GM12878 (cell line): ENCODE measurements around the gene KIDINS220. TPM values are rescaled to one million over a fixed set of nuclear protein-coding genes. Genes with fewer than 3 reads are reported as not detected.

Experiments
- ATAC-seq: fragments of 200-7000 bp; cut with Tn5 transposase; 3 replicates; pipeline ENCODE4 v1.9.1; 2020; ENCODE audit warnings: mild to moderate bottlenecking, moderate library complexity
- BruUV-seq: library from RNA; stranded (reverse); fragments of 400-500 nt; replicated peaks from 2 replicates; lab custom pipeline; 2021; lab: Mats Ljungman, UMichigan
- CTCF ChIA-PET: fragments of 300-600 bp; sonication (Branson Sonifier 250); formaldehyde crosslinking; extraction: SDS; loops from one replicate; lab custom pipeline; 2021; ENCODE audit warnings: inconsistent platforms; lab: Yijun Ruan, JAX
- POLR2A ChIA-PET: fragments of 350-600 bp; formaldehyde crosslinking; extraction: SDS; loops from one replicate; lab custom pipeline; 2021; ENCODE audit warnings: inconsistent platforms; lab: Charles Lee
- RAD21 ChIA-PET: fragments of 300-600 bp; sonication (Branson Sonifier 250); formaldehyde crosslinking; loops from one replicate; lab custom pipeline; 2023; ENCODE audit warnings: antibody characterized with exemption; ENCODE audit not compliant: unreplicated experiment; lab: Charles Lee
- SMC1A ChIA-PET: fragments of 300-600 bp; sonication (Branson Sonifier 250); formaldehyde crosslinking; loops from one replicate; lab custom pipeline; 2023; ENCODE audit not compliant: unreplicated experiment, uncharacterized antibody; lab: Charles Lee
- DNase-seq: peaks from one replicate; pipeline ENCODE4 v3.0.0-alpha.2; 2011; ENCODE audit warnings: low read depth, low spot score
- FAIRE-seq: peaks from 3 replicates; lab custom pipeline; 2011; peaks lifted over from hg19 to GRCh38; lab: Jason Lieb, UNC
- H2AFZ ChIP-seq: 2 replicates; pipeline ENCODE4 v1.6.0; 2011; ENCODE audit warnings: low read depth, low read length, control low read depth; ENCODE audit not compliant: control insufficient read depth
- H3K27ac ChIP-seq: 2 replicates; pipeline ENCODE4 v1.5.1; 2011; ENCODE audit warnings: control low read depth; ENCODE audit not compliant: control insufficient read depth, insufficient read depth
- H3K27me3 ChIP-seq, 2 experiments: replicated peaks in 1 of 2; 2 replicates each; pipeline versions ENCODE4 v1.6.0 to v1.6.1; 2011; ENCODE audit warnings: low read length in 1 of 2; ENCODE audit not compliant: control insufficient read depth in 2 of 2, insufficient read depth in 2 of 2
- H3K36me3 ChIP-seq, 2 experiments: 2 replicates each; pipeline ENCODE4 v1.5.1; 2011; ENCODE audit warnings: low read length in 1 of 2; ENCODE audit not compliant: control insufficient read depth in 2 of 2, insufficient read depth in 2 of 2
- H3K4me1 ChIP-seq: 2 replicates; pipeline ENCODE4 v1.6.1; 2011; ENCODE audit warnings: mild to moderate bottlenecking, low read length, moderate library complexity, mixed read lengths; ENCODE audit not compliant: control insufficient read depth, insufficient read depth
- H3K4me2 ChIP-seq: 2 replicates; pipeline ENCODE4 v1.6.0; 2011; ENCODE audit warnings: control low read depth; ENCODE audit not compliant: control insufficient read depth, insufficient read depth
- H3K4me3 ChIP-seq: fragments of 200-600 bp; sonication (generic); 2 replicates; pipeline ENCODE4 v1.5.1; 2016
- H3K79me2 ChIP-seq: 2 replicates; pipeline ENCODE4 v1.6.0; 2011; ENCODE audit warnings: low read length; ENCODE audit not compliant: control insufficient read depth, insufficient read depth
- H3K9ac ChIP-seq: 2 replicates; pipeline ENCODE4 v1.8.0; 2011; ENCODE audit warnings: low read length, control low read depth, mixed read lengths; ENCODE audit not compliant: control insufficient read depth, insufficient read depth
- H3K9me3 ChIP-seq: replicated peaks from 3 replicates; pipeline ENCODE4 v1.5.1; 2011; ENCODE audit warnings: mild to moderate bottlenecking, low read length; ENCODE audit not compliant: control insufficient read depth, insufficient read depth
- H4K20me1 ChIP-seq: 2 replicates; pipeline ENCODE4 v1.6.0; 2011; ENCODE audit not compliant: control insufficient read depth, insufficient read depth
- IKZF2 ChIP-seq, 2 experiments: fragments of 450-650 bp; IDR thresholded peaks; 2 replicates each; pipeline ENCODE4 v1.6.1; 2017; ENCODE audit warnings: mild to moderate bottlenecking in 2 of 2, moderate library complexity in 2 of 2
- NR2C2 ChIP-seq: IDR thresholded peaks from 2 replicates; pipeline ENCODE4 v1.6.1; 2011; ENCODE audit warnings: borderline replicate concordance, low read depth; ENCODE audit not compliant: control insufficient read depth, insufficient read length
- SMAD1 ChIP-seq: fragments of 450-650 bp; IDR thresholded peaks from 2 replicates; pipeline ENCODE4 v1.6.1; 2018; ENCODE audit warnings: mild to moderate bottlenecking, low read depth; ENCODE audit not compliant: partially characterized antibody
- WGBS: methylation state at CpG from one replicate; pipeline ENCODE4 v1.1.6; 2016; ENCODE audit warnings: low lambda C conversion rate; ENCODE audit not compliant: insufficient replicate concordance, insufficient coverage; ENCODE audit errors: missing lambda C conversion rate; 5-methylcytosine and 5-hydroxymethylcytosine counted together
- in situ Hi-C: fragments of 300-500 bp; cut with MboI; formaldehyde crosslinking; loops from 9 replicates; pipeline ENCODE4 v1.14.3; 2018; ENCODE audit warnings: mixed read lengths
- intact Hi-C: fragments of 100-400 bp; cut with micrococcal nuclease; formaldehyde crosslinking; loops from one replicate; pipeline ENCODE4 v1.14.2; 2022; ENCODE audit not compliant: unreplicated experiment
- polyA plus RNA-seq, 11 experiments: library from polyadenylated mRNA; depleted of rRNA in 4 of 11; unstranded in 6 of 11; stranded (reverse) in 5 of 11; fragments of >200 nt; fragmentation: Nextera tagmentation in 4 of 11; fragmentation: Illumina TruSeq in 1 of 11; extraction: Ambion mirVana in 4 of 11; extraction: Trizol in 1 of 11; gene quantifications; 1 replicate in 1 of 11; 2 replicates in 10 of 11; pipeline versions ENCODE4 v1.2.1 to v1.2.3, GENCODE V29; 2011 to 2016; ENCODE audit warnings: inconsistent platforms in 2 of 11, missing spikeins in 2 of 11, low read depth in 1 of 11
- total RNA-seq, 4 experiments: library from RNA; depleted of rRNA in 3 of 4; stranded (reverse); fragments of >200 nt in 3 of 4; fragmentation: Illumina TruSeq in 1 of 4; extraction: Trizol in 1 of 4; gene quantifications; 2 replicates each; pipeline versions ENCODE4 v1.2.1 to v1.2.3, GENCODE V29; 2013 to 2021
- TF ChIP-seq, protein P1 (sequence below): fragments of 450-650 bp; IDR thresholded peaks from 2 replicates; pipeline ENCODE4 v1.6.1; 2016; ENCODE audit warnings: mild to moderate bottlenecking, moderate library complexity, borderline replicate concordance

Gene KIDINS220
- total and polyA plus RNA-seq, 10 of the 15 experiments (the other 5 are each of a cell fraction or from before 2014, with no cell fraction given) = 6.0 to 31.2 (median 16.0) TPM

DNA sequence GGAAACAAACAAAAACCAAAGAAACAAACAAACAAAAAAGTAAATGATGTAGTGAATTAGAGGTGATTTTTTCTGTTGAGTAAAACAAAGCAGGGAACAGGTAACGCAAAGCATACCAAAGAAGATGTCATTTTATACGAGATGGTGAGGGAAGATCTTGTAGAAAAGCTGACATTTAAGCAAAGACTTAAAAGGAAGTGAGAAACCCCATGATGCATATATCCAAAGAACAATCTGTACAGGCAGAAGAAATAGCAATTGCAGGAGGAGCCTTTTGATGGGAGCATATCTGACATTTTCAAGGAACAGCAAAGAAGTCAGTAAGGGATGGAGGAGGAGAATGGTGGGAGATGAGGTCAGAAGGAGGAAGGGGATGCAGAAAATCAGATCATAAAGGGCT lies 63.0 kb downstream of the KIDINS220 start:
- in situ Hi-C loops = no loop called here

More for the DNA sequence above, 63.0 kb downstream of the KIDINS220 start:
- TF ChIP-seq NR2C2 = no peak
- TF ChIP-seq IKZF2 (IDR thresholded peaks at IDR 0.05) = no peak
- TF ChIP-seq, protein P1, sequence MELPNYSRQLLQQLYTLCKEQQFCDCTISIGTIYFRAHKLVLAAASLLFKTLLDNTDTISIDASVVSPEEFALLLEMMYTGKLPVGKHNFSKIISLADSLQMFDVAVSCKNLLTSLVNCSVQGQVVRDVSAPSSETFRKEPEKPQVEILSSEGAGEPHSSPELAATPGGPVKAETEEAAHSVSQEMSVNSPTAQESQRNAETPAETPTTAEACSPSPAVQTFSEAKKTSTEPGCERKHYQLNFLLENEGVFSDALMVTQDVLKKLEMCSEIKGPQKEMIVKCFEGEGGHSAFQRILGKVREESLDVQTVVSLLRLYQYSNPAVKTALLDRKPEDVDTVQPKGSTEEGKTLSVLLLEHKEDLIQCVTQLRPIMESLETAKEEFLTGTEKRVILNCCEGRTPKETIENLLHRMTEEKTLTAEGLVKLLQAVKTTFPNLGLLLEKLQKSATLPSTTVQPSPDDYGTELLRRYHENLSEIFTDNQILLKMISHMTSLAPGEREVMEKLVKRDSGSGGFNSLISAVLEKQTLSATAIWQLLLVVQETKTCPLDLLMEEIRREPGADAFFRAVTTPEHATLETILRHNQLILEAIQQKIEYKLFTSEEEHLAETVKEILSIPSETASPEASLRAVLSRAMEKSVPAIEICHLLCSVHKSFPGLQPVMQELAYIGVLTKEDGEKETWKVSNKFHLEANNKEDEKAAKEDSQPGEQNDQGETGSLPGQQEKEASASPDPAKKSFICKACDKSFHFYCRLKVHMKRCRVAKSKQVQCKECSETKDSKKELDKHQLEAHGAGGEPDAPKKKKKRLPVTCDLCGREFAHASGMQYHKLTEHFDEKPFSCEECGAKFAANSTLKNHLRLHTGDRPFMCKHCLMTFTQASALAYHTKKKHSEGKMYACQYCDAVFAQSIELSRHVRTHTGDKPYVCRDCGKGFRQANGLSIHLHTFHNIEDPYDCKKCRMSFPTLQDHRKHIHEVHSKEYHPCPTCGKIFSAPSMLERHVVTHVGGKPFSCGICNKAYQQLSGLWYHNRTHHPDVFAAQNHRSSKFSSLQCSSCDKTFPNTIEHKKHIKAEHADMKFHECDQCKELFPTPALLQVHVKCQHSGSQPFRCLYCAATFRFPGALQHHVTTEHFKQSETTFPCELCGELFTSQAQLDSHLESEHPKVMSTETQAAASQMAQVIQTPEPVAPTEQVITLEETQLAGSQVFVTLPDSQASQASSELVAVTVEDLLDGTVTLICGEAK = no peak
- TF ChIP-seq SMAD1 = no peak
- intact Hi-C loops = no loop called here
- Histone ChIP-seq H3K4me2 (no peak overlapping the region), H3K27ac (no peak overlapping the region), H3K79me2 (no peaks in the 10 kb centered on the region), H3K36me3 (peaks cover 2 to 15% of the 10 kb centered on the region in 2 experiments; a peak in 2 of 4 replicates), H3K4me3 (no peak overlapping the region), H2AFZ (no peak overlapping the region), H3K9ac (no peak overlapping the region), H3K9me3 (no peaks in the 10 kb centered on the region), H3K4me1 (no peaks in the 10 kb centered on the region), H4K20me1 (no peaks in the 10 kb centered on the region), H3K27me3 (no peaks in the 10 kb centered on the region)
- ChIA-PET CTCF (no interaction called here), POLR2A (no interaction called here), RAD21 (no interaction called here), SMC1A (no interaction called here)
- FAIRE-seq (no peak), ATAC-seq (no peak), DNase-seq (no peak)
- WGBS = 95% methylated on average over 2 of the region's 2 CpGs
- no TSS peak for BruUV-seq
